DLD1 (cell line): ENCODE data around the gene CDH4.

ENCODE experiments used
- in situ Hi-C: cut with HindIII; loops from 2 replicates; pipeline ENCODE4 v1.10.0; 2017; ENCODE audit warnings: low sequenced_read_pairs

CDH4 gene

DNA sequence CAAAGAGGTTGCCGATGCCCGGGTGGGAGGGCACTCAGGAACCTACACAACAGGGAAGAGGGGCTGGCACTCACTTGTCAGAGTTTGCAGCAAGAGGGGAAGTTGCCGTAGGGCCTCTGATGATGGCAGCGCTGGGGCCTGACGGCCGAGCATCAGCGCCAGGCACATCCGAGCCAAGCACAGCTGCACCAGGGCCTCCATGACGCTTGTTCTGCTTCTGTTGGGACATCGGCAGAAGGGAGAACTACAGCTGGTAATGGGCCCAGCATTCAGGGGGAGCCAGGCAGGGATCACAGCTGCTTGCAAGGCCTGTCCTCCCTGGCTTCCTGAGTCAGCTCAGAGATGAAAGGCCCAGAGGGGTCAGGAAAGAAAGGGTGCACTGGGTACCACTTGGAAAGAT, 367.7 kb downstream of the CDH4 start:
- in situ Hi-C loops = no loop called here

DNA sequence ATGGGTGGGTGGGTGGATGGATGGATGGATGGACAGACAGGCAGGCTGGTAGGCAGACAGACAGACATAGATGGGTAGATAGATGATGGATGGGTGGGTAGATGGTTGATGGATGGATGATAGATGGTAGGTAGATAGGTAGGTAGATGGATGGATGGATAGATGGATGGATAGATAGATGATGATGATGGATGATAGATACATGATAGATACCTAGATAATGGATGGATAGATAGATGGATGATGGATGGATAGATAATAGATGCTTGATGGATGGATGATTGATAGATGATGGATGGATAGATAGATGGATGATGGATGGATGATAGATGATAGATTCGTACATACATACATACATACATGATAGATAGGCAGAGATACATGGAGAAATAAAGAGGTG, 368.1 kb downstream of the CDH4 start:
- in situ Hi-C loops = no loop called here

DNA sequence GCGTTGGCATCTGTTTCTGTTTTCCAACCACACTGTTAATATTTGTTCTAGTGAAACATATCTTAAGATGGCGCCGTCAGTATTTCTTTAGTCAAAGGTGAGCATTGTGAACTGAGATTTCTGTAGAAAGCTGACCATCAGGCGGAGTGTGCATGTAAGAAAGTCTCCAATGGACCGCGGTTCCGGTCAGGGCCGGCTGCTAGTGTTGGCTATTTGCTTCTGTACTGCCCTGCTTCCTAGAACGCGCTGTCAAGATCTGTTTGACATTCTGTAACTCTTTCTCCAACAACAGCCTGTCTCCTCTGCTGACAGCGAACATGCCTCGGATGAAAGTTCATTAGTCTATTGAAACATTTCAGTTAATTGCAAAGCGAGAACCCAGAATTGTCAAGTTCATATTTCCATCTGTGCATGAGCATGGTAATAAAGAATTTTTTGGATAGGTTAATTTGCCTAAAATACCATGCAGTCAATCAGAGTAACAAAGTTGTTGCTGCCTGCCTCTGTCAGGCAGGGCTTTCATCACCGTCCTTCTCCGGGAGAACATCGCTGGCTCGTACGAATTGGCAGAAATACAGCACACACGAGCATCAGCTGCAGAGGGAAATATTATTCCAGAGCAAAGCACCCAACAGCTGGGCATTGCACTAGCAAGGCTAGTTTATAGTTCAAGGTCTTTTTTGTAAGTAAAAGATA, 369.1 kb downstream of the CDH4 start:
- in situ Hi-C loops = no loop called here

DNA sequence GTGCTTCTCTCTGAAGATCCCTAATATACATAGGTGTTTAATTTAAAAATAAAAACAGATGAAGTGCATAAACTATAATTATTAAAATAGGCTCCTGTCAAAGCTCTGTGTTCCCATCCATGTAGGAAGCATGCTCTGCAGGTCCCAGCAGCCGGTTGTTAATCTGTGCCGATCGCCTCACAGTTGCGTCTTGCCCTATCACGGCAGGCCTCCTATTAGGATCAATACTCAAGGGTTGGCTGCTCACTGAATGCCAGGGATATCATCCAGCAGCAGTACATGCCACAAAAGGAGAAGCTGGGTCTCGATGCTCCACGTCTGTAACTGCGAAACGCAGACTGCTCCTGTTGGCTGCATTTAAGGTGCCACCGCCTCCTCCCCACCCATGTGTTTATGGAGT, 369.8 kb downstream of the CDH4 start:
- in situ Hi-C loops = no loop called here

DNA sequence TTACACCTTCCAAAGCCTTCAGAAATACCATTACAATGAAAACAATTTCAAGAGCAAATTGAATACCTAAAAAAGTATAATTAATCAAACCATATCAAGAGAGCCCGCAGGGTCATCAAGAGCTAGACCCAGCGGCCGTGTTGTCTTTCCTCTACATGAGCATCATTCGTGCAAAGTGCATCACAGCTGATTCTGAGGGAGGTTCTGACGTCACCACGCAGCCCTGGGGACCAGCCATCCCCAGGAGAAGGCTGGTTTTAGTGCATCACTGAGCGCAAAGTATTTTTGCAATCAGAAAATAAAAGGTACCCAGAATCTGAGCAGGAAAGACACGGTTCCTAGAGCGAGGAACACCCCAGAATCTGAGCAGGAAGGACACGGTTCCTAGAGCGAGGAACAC, 371.4 kb downstream of the CDH4 start:
- in situ Hi-C loops = no loop called here

DNA sequence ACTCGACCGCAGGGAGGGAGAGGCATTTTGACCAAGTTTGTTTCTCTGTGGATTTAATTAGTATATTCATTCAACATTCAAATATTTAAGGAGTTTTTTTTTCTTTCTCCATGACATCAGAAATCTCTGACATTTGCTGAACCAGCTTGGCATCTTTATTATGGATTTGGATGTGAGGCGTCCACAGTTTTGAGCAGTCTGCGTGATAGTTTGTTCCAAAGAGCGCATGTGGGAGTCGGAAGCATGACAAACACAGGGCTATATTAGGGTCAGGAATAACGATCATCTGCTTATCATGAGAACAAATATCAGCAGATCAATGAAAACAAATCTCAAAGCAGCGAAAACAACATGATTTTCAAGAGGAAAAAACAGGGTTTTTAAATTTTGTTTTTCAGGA, 373.2 kb downstream of the CDH4 start:
- in situ Hi-C loops = no loop called here

- in situ Hi-C loops = no loop called here
Observed at GRCh38 chr20:61626412-61626811, 374.4 kb downstream of the CDH4 start.

DNA sequence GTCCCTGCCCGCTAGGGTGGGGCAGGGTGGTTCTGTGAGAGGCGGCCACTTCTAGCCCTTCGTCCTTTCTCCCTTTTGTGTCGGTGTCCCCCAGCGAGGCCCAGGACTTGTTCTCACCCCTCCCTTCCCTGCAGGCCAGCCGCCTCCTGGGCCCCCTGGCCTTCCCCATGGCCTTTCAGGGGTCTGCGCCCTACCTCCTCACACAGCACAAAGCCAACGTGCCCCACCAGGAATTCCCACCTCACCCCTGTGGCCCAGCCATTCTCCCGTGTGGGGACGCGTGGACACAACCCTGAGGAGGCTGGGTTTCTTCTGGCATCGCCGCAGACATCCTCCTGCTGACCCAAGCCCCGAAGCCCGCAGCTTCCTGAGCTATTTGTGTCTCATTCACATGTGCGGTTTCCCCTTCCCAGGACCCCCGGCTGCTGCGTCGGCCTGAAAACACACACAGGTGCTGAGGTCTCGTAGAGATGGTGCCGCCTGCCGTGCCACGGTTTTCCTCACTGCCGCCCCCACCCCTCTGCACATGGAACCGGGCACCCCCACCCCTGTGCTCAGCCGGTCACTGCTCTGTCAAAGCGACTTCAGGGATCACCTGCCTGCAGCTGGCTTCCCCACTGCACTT, 375.8 kb downstream of the CDH4 start:
- in situ Hi-C loops = no loop called here

- in situ Hi-C loops = no loop called here
Observed at GRCh38 chr20:61628480-61628879, 376.4 kb downstream of the CDH4 start.

DNA sequence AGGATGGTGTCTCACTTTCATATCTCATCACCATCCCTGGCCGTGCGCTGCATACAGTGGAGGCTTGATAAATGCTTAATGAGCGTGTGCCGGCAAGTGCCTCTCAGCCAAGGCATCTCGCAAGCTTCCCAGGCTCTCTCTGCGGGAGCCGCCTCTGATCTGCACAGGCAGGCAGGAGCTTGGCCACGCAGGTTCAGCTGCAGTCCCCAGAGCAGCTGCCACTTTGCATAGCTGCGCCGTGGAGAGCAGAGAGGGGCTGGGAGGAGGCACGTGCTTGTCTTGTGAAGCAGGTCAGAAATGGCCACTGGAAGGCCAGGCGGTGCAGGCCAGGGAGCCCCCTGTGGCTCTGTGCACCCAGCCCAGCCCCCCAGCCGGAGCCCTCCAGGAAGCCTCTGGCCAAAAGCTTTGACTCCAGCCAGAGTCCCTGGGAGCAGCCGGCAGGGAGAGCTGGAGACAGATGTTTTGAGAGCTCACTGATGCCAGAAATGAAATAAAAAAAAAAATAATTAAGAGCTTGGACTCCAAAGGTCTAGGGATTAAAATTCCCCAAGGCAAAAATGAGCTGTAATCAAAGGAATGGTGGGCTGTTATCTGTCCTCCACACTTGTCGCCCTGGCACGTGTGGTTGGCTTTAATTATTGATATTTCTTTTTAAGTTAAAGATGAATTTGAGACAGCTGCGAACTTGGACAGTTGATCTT, 377.0 kb downstream of the CDH4 start:
- in situ Hi-C loops = no loop called here

DNA sequence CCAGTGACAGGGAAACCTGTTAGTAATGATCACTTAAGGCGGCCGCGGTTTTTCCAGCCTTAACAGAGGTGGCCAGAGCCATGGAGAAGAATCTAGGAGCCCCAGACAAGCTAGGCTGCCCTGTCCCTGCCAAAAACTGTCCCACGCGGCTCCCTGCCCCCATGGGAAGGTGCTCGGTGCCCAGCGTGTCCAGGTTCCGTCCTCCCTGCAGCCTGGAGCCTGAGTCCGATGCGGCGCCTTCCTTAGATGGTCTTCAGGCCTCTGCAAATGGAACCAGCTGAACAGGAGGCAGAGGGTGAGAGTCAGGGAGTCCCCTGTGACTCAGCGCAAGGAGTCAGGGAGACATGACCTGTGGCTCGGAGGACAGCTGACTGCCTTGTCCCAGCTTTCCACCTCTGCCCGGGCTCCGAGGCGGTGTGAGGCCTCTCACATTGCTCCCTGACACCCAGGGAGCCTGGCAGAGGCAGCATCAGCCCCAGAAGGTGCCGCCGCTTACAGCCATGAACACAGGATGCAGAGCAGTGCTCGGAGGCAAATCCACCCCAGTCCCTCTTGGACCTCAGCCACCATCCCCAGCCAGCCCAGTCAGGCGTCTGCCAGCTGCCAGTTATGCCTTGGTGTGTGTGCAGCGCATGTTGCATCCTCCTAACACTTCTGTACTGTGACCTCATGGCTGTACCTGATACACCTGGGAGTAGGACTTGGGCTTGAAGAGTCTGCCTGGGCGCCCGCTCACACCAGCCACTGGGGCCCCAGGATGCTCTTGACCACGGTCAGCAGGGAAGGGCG, 377.7 kb downstream of the CDH4 start:
- in situ Hi-C loops = no loop called here

- in situ Hi-C loops = no loop called here
Observed at GRCh38 chr20:61630391-61630650, 378.3 kb downstream of the CDH4 start.

DNA sequence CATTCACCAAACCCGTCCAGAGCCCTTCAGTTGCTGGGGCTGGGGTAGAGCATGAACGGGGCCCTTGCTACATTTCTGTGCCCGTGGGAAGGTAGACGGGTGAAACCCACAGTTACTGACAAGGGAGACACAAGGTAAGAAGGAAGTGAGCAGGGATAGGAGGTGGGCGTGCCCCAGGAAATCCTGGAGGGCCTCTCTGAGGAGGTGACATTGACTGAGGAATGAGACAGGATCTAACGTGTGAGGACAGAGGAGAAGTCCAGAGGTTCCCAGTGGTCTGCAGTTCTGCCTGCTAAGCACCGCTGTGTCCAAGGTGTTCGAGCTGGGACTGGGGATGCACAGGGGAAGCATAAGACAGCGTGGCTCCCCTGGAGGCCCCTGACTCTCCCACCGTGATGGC, 378.8 kb downstream of the CDH4 start:
- in situ Hi-C loops = no loop called here

DNA sequence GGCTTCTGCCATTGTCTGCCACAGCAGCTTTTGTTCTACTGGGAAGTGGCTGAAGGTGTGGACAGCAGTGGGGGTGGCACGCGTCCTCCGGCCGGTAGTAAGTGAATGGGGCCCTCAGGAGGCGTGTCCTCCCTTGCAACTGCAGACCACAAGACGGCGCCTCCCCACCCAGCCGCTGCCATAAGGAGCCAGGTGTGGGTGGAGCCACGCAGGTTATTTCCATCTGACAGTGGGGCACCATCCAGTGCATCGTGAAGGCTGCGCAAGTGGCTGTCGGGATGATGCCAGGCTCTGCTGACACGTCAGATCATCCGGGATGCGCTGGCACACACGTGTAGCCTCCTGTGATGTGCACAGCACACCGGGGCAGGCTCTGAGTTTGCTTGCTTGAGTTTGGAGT, 379.7 kb downstream of the CDH4 start:
- in situ Hi-C loops = no loop called here

DNA sequence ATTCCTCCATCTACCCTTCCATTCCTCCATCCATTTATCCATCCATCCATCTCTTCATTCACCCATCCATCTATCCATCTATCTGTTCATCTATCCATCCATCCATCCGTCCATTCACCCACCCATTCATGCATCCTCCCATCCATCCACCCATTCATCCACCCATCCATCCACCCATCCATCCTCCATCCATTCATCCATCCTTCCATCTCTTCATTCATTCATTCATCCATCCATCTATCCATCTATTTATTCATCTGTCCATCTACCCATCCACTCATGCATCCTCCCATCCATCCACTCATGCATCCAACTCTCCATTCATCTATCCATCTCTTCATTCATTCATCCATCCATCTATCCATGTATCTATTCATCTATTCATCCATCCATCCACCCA, 380.9 kb downstream of the CDH4 start:
- in situ Hi-C loops = no loop called here

- in situ Hi-C loops = no loop called here
Observed at GRCh38 chr20:61634376-61635145, 382.5 kb downstream of the CDH4 start.

- in situ Hi-C loops = no loop called here
Observed at GRCh38 chr20:61635721-61636455, 383.8 kb downstream of the CDH4 start.

DNA sequence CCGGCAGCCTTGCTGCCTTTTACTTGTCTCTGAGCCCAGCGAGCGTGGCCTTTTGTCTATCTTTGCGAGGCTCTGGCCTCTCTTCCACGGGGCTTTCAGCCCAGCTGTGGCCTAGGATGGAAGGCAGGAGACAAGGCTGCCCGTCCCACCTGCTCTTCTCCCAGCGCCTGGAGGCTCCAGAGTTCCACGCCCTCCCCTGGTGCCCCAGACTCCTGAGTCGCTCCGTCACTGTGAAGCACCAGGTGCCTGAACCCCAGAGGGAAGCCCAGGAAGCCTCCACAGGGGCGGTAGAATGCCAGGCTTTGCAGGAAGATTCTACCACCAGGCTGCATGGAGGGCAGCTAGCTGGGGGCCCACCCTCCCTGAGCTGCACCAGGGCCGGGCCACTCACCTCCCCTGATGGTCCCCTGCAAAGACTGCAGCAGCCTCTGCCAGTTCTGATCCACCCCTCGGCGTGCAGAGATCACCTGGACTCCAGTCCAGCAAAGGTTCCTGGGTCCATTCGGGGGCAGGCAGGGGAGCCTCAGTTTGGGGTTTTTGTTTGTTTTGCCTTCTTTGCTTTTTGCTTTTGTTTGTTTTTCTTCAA, 384.6 kb downstream of the CDH4 start:
- in situ Hi-C loops = no loop called here

- in situ Hi-C loops = no loop called here
Observed at GRCh38 chr20:61638802-61639585, 386.9 kb downstream of the CDH4 start.
